Neuronal stem cell (in vitro differentiated cells): ENCODE measurements around the gene CCDC88A. TPM values are rescaled to one million over a fixed set of nuclear protein-coding genes. Genes with fewer than 3 reads are reported as not detected.
A peak's percentile ranks its signal among the peaks of the same experiment; 100 is the strongest.

Source experiments
- DNase-seq: peaks from one replicate; pipeline ENCODE4 v3.0.0-alpha.2; 2013; ENCODE audit warnings: low spot score
- H2AFZ ChIP-seq: one replicate; pipeline ENCODE4 v1.6.1; 2013; ENCODE audit warnings: mild to moderate bottlenecking, low read length, inconsistent platforms
- H2AK5ac ChIP-seq: 2 replicates; pipeline ENCODE4 v1.6.1; 2013; ENCODE audit warnings: low read depth, mild to moderate bottlenecking, inconsistent platforms, low read length, moderate library complexity, mixed read lengths
- H2BK120ac ChIP-seq: 2 replicates; pipeline ENCODE4 v1.6.1; 2013; ENCODE audit warnings: low read depth, mild to moderate bottlenecking, inconsistent platforms, low read length, moderate library complexity, mixed read lengths
- H2BK12ac ChIP-seq: one replicate; pipeline ENCODE4 v1.6.1; 2013; ENCODE audit warnings: low read length, inconsistent platforms
- H2BK15ac ChIP-seq: 2 replicates; pipeline ENCODE4 v1.6.1; 2013; ENCODE audit warnings: mild to moderate bottlenecking, low read length, inconsistent platforms, mixed read lengths
- H2BK5ac ChIP-seq: one replicate; pipeline ENCODE4 v1.6.1; 2013; ENCODE audit warnings: inconsistent platforms, mild to moderate bottlenecking, low read length, moderate library complexity
- H3K14ac ChIP-seq: one replicate; pipeline ENCODE4 v1.6.1; 2013; ENCODE audit warnings: low read length, inconsistent platforms
- H3K18ac ChIP-seq: 2 replicates; pipeline ENCODE4 v1.6.1; 2013; ENCODE audit warnings: low read length, inconsistent platforms
- H3K23ac ChIP-seq: 2 replicates; pipeline ENCODE4 v1.6.1; 2013; ENCODE audit warnings: low read depth, mild to moderate bottlenecking, mixed read lengths, low read length, inconsistent platforms; ENCODE audit not compliant: poor library complexity
- H3K27ac ChIP-seq: replicated peaks from 3 replicates; pipeline ENCODE4 v1.5.1; 2013; ENCODE audit warnings: low read length, inconsistent platforms
- H3K27me3 ChIP-seq, 3 experiments: 2 replicates each; pipeline ENCODE4 v1.6.1; 2013; ENCODE audit warnings: low read length in 3 of 3, mild to moderate bottlenecking in 2 of 3, inconsistent platforms in 1 of 3, low read depth in 1 of 3, mixed read lengths in 1 of 3, moderate library complexity in 1 of 3; ENCODE audit not compliant: control insufficient read depth in 3 of 3, insufficient read depth in 3 of 3
- H3K36me3 ChIP-seq, 2 donors: replicated peaks in 1 of 2; 2 replicates each; pipeline ENCODE4 v1.6.1; 2013; ENCODE audit warnings: low read length in 2 of 2; ENCODE audit not compliant: control insufficient read depth in 2 of 2, insufficient read depth in 2 of 2
- H3K4ac ChIP-seq: 2 replicates; pipeline ENCODE4 v1.6.1; 2013; ENCODE audit warnings: inconsistent platforms, mild to moderate bottlenecking, low read length, moderate library complexity
- H3K4me1 ChIP-seq, 2 donors: 1 replicate in 1 of 2; 2 replicates in 1 of 2; pipeline ENCODE4 v1.6.1; 2013; ENCODE audit warnings: low read length in 2 of 2, low read depth in 1 of 2; ENCODE audit not compliant: control insufficient read depth in 2 of 2, insufficient read depth in 1 of 2
- H3K4me2 ChIP-seq: one replicate; pipeline ENCODE4 v1.6.1; 2013; ENCODE audit warnings: mild to moderate bottlenecking, low read length, inconsistent platforms; ENCODE audit not compliant: insufficient read depth, poor library complexity, severe bottlenecking
- H3K4me3 ChIP-seq, 2 donors: 2 replicates each; pipeline ENCODE4 v1.5.1; 2013; ENCODE audit warnings: low read length in 2 of 2, mild to moderate bottlenecking in 2 of 2, inconsistent platforms in 1 of 2, moderate library complexity in 1 of 2
- H3K79me1 ChIP-seq: one replicate; pipeline ENCODE4 v1.6.1; 2013; ENCODE audit warnings: low read depth, mild to moderate bottlenecking, inconsistent platforms, low read length, moderate library complexity
- H3K9ac ChIP-seq: one replicate; pipeline ENCODE4 v1.6.1; 2013; ENCODE audit warnings: mild to moderate bottlenecking, low read depth, low read length, inconsistent platforms; ENCODE audit not compliant: poor library complexity
- H3K9me3 ChIP-seq, 2 donors: replicated peaks in 1 of 2; 2 replicates each; pipeline versions ENCODE3 to v1.6.1; 2013; ENCODE audit warnings: low read length in 2 of 2, mild to moderate bottlenecking in 2 of 2, inconsistent platforms in 1 of 2, low read depth in 1 of 2, mixed read lengths in 1 of 2, moderate library complexity in 1 of 2; ENCODE audit not compliant: control insufficient read depth in 2 of 2, insufficient read depth in 1 of 2
- H4K8ac ChIP-seq: one replicate; pipeline ENCODE4 v1.6.1; 2013; ENCODE audit warnings: low read depth, mild to moderate bottlenecking, inconsistent platforms, low read length, moderate library complexity
- H4K91ac ChIP-seq: one replicate; pipeline ENCODE4 v1.6.1; 2013; ENCODE audit warnings: low read length, low read depth, mild to moderate bottlenecking, inconsistent platforms; ENCODE audit not compliant: poor library complexity
- WGBS, 2 donors: extraction: QIAGEN DNeasy Blood & Tissue Kit; methylation state at CpG; one replicate each; pipeline ENCODE4 v1.1.7; 2013; ENCODE audit warnings: missing lambda C conversion rate in 2 of 2, mixed read lengths in 1 of 2; ENCODE audit not compliant: insufficient read length in 2 of 2, insufficient replicate concordance in 1 of 2; ENCODE audit errors: extremely low coverage in 2 of 2; 5-methylcytosine and 5-hydroxymethylcytosine counted together
- polyA plus RNA-seq, 2 experiments: library from polyadenylated mRNA; stranded (reverse); fragments of 200-250 nt; gene quantifications; one replicate each; pipeline ENCODE4 v1.2.3, GENCODE V29; 2013

The CCDC88A gene
- 86.4 TPM for polyA plus RNA-seq (2013, experiment 1 of 2)
- polyA plus RNA-seq (2013, experiment 2 of 2), result 91.7 TPM

GRCh38 chr2:55419679-55420438, at the start of gene CCDC88A:
CCDC88A (minus strand) TSS chr2:55419856; CDS start chr2:55419079, 777 bp downstream.
- H3K18ac ChIP-seq, result peak within 1 kb of the TSS; percentile 99
- H3K4me1 ChIP-seq, result peaks cover 0 to 2% of the 10 kb centered on the region in 2 donors
- peaks cover 0 to 11% of the 10 kb centered on the region in 2 donors for H3K36me3 ChIP-seq
- H3K4me3 ChIP-seq, result peak within 1 kb of the TSS; percentile 73 to 90
- no peak within 1 kb of the TSS for H2BK12ac ChIP-seq
- H3K14ac ChIP-seq, result peak within 1 kb of the TSS; percentile 92
- H3K79me1 ChIP-seq, result no peaks in the 10 kb centered on the region
- WGBS, 2 donors, result no CpG with 5 or more reads among the region's 62 CpGs
- peak within 1 kb of the TSS; percentile 98 for H3K23ac ChIP-seq
- peak within 1 kb of the TSS; percentile 97 for H3K27ac ChIP-seq
- H3K4ac ChIP-seq, result no peak within 1 kb of the TSS
- peak within 1 kb of the TSS; percentile 87 for H2BK5ac ChIP-seq
- no peak within 1 kb of the TSS for H4K8ac ChIP-seq
- no peak within 1 kb of the TSS for H2AK5ac ChIP-seq
- DNase-seq, result peak; percentile 98
- peaks cover 0 to 7% (median 0%) of the 10 kb centered on the region in 3 experiments for H3K27me3 ChIP-seq
- peak within 1 kb of the TSS; percentile 94 for H3K9ac ChIP-seq
- peak within 1 kb of the TSS; percentile 72 for H3K4me2 ChIP-seq
- peak within 1 kb of the TSS; percentile 92 for H2AFZ ChIP-seq
- H2BK15ac ChIP-seq, result peak within 1 kb of the TSS; percentile 98
- no peak within 1 kb of the TSS for H4K91ac ChIP-seq
- H3K9me3 ChIP-seq, result no peaks in the 10 kb centered on the region
- no peak within 1 kb of the TSS for H2BK120ac ChIP-seq

DNA sequence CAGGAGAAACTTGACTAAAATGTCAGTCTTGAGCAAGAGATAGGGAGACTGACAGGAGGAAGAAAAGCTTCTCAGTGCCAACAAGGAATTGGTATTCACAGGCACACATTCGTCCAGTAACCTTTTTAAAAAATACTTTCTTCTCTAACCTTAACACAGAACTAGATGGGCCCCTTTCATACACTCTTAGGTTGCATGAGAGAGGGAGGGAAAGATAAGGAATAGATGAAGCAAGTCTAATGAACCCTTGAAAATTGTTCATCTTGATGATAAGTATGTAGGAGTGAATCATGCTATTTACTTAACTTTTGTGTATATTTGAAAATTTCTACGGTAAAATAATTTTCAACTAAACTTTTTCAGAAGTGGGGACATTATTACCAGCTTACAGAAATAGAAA, 42.0 kb upstream of the CCDC88A start:
- Histone ChIP-seq H3K9me3 (no peaks in the 10 kb centered on the region), H3K36me3 (no peaks in the 10 kb centered on the region), H2BK5ac (no peak overlapping the region), H2AFZ (no peak overlapping the region), H2AK5ac (no peak overlapping the region), H3K4me1 (no peaks in the 10 kb centered on the region), H4K91ac (no peak overlapping the region), H3K18ac (no peak overlapping the region), H3K4ac (no peak overlapping the region), H2BK12ac (no peak overlapping the region), H4K8ac (no peak overlapping the region), H3K4me3 (no peak overlapping the region), H2BK120ac (no peak overlapping the region), H3K79me1 (no peaks in the 10 kb centered on the region), H3K9ac (no peak overlapping the region), H2BK15ac (no peak overlapping the region), H3K14ac (no peak overlapping the region), H3K27me3 (peaks cover 0 to 3% (median 0%) of the 10 kb centered on the region in 3 experiments), H3K27ac (no peak overlapping the region), H3K23ac (no peak overlapping the region), H3K4me2 (no peak overlapping the region)
- no peak for DNase-seq
- no CpG with 5 or more reads among the region's 2 CpGs for WGBS, 2 donors

GRCh38 chr2:55460562-55460961, 40.9 kb upstream of the CCDC88A start:
- no peak overlapping the region for H3K9ac ChIP-seq
- no peak overlapping the region for H4K8ac ChIP-seq
- no peak overlapping the region for H3K14ac ChIP-seq
- H2BK120ac ChIP-seq, result no peak overlapping the region
- no peak overlapping the region for H4K91ac ChIP-seq
- H3K18ac ChIP-seq, result no peak overlapping the region
- H3K27me3 ChIP-seq, result peaks cover 0 to 8% (median 0%) of the 10 kb centered on the region in 3 experiments
- H2AK5ac ChIP-seq, result no peak overlapping the region
- H3K23ac ChIP-seq, result no peak overlapping the region
- no peak overlapping the region for H2BK5ac ChIP-seq
- no peak overlapping the region for H3K4me3 ChIP-seq
- H3K36me3 ChIP-seq, result no peaks in the 10 kb centered on the region
- H3K27ac ChIP-seq, result no peak overlapping the region
- DNase-seq, result no peak
- no peak overlapping the region for H3K4ac ChIP-seq
- no peaks in the 10 kb centered on the region for H3K79me1 ChIP-seq
- no peak overlapping the region for H2AFZ ChIP-seq
- H3K9me3 ChIP-seq, result no peaks in the 10 kb centered on the region
- no peak overlapping the region for H3K4me2 ChIP-seq
- no CpG with 5 or more reads among the region's 3 CpGs for WGBS, 2 donors
- no peaks in the 10 kb centered on the region for H3K4me1 ChIP-seq
- H2BK12ac ChIP-seq, result no peak overlapping the region
- H2BK15ac ChIP-seq, result no peak overlapping the region

DNA sequence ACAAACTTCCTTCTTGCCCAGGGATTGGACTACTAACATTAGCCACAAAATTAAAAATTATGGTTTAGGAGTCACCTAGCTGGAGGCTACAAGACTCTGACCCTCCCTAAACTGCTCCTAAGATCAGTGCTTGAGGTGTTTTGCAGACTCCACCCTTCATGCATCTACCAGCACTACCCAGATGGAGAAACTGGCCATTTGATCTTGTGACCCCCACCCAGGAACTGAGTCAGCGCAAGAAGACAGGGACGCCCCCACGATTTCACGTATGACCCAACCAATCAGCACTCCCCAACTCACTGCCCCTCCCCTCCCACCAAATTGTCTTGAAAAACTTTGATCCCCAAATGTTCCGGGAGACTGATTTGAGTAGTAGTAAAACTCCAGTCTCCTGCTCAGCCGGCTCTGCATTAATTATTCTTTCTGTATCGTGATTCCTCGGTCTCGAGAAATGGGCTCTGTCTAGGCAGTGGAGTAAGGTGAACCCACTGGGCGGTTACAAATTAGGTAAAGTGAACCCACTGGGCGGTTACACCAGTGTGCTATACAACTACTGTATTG, 40.1 kb upstream of the CCDC88A start:
- H4K8ac ChIP-seq, result no peak overlapping the region
- no peak overlapping the region for H2BK12ac ChIP-seq
- no peak overlapping the region for H3K4ac ChIP-seq
- no peak overlapping the region for H4K91ac ChIP-seq
- DNase-seq, result no peak
- no peaks in the 10 kb centered on the region for H3K36me3 ChIP-seq
- H2AFZ ChIP-seq, result no peak overlapping the region
- no peaks in the 10 kb centered on the region for H3K9me3 ChIP-seq
- no peaks in the 10 kb centered on the region for H3K79me1 ChIP-seq
- WGBS, 2 donors, result no CpG with 5 or more reads among the region's 11 CpGs
- no peak overlapping the region for H3K14ac ChIP-seq
- H2BK15ac ChIP-seq, result no peak overlapping the region
- H3K4me2 ChIP-seq, result no peak overlapping the region
- peaks cover 0 to 8% (median 0%) of the 10 kb centered on the region in 3 experiments for H3K27me3 ChIP-seq
- no peak overlapping the region for H2AK5ac ChIP-seq
- no peak overlapping the region for H3K18ac ChIP-seq
- no peak overlapping the region for H3K23ac ChIP-seq
- H2BK120ac ChIP-seq, result no peak overlapping the region
- H2BK5ac ChIP-seq, result no peak overlapping the region
- H3K9ac ChIP-seq, result no peak overlapping the region
- H3K4me3 ChIP-seq, result no peak overlapping the region
- H3K4me1 ChIP-seq, result no peaks in the 10 kb centered on the region
- no peak overlapping the region for H3K27ac ChIP-seq
